K562 (cell line): ENCODE results near the gene BNC1. TPM values are rescaled to one million over a fixed set of nuclear protein-coding genes. Genes with fewer than 3 reads are reported as not detected.

ENCODE experiments used
- ATAC-seq: fragments of 200-7000 bp; cut with Tn5 transposase; 3 replicates; pipeline ENCODE4 v1.9.1; 2020; ENCODE audit warnings: moderate library complexity
- BruUV-seq: library from RNA; stranded (reverse); fragments of 400-500 nt; replicated peaks from 2 replicates; lab custom pipeline; 2021; lab: Mats Ljungman, UMichigan
- CTCF ChIA-PET: fragments of 300-600 bp; formaldehyde crosslinking; extraction: SDS; loops from one replicate; lab custom pipeline; 2021; ENCODE audit warnings: low intra/inter-chr PET ratio; lab: Yijun Ruan, JAX
- POLR2A ChIA-PET: fragments of 300-600, 350-650 bp; sonication (Branson Sonifier 250); formaldehyde crosslinking; extraction: SDS; loops from one replicate; lab custom pipeline; 2021; ENCODE audit warnings: antibody characterized with exemption, inconsistent platforms; lab: Yijun Ruan, JAX
- DNase-seq, 4 experiments: peaks; one replicate each; pipeline versions ENCODE4 v3.0.0 to v3.0.0-alpha.2; 2011 to 2018; ENCODE audit warnings: low spot score in 3 of 4, mixed read lengths in 3 of 4; ENCODE audit errors: extremely low read depth in 1 of 4
- FAIRE-seq: peaks from 2 replicates; lab custom pipeline; 2011; peaks lifted over from hg19 to GRCh38; lab: Jason Lieb, UNC
- H2AFZ ChIP-seq: 2 replicates; pipeline ENCODE4 v1.6.0; 2011; ENCODE audit warnings: low read depth, low read length, control low read depth, inconsistent platforms
- H3K27ac ChIP-seq: fragments of 200-600 bp; 3 replicates; pipeline ENCODE4 v1.8.0; 2011; ENCODE audit warnings: low read depth, mild to moderate bottlenecking, control low read depth, inconsistent platforms, low read length, moderate library complexity, mixed read lengths; ENCODE audit errors: extremely low read depth
- H3K27me3 ChIP-seq, 2 experiments: fragments of 300-600 bp in 1 of 2; 2 replicates in 1 of 2; 3 replicates in 1 of 2; pipeline versions ENCODE4 v1.6.0 to v1.8.0; 2011; ENCODE audit warnings: inconsistent platforms in 2 of 2, low read length in 2 of 2, mild to moderate bottlenecking in 1 of 2, mixed read lengths in 1 of 2, moderate library complexity in 1 of 2; ENCODE audit not compliant: control insufficient read depth in 2 of 2, insufficient read depth in 2 of 2
- H3K36me3 ChIP-seq: fragments of 300-600 bp; 3 replicates; pipeline ENCODE4 v1.8.0; 2011; ENCODE audit warnings: mild to moderate bottlenecking, low read length, inconsistent platforms; ENCODE audit not compliant: control insufficient read depth, insufficient read depth
- H3K4me1 ChIP-seq, 2 experiments: fragments of 200-600 bp in 1 of 2; replicated peaks in 1 of 2; 2 replicates in 1 of 2; 3 replicates in 1 of 2; pipeline versions ENCODE4 v1.5.1 to v1.8.0; 2011; ENCODE audit warnings: inconsistent platforms in 2 of 2, low read length in 2 of 2, mild to moderate bottlenecking in 1 of 2, mixed read lengths in 1 of 2, moderate library complexity in 1 of 2; ENCODE audit not compliant: control insufficient read depth in 2 of 2, insufficient read depth in 2 of 2
- H3K4me2 ChIP-seq: 2 replicates; pipeline ENCODE4 v1.6.1; 2011; ENCODE audit warnings: low read length, control low read depth, inconsistent platforms, mixed read lengths; ENCODE audit not compliant: insufficient read depth
- H3K4me3 ChIP-seq: fragments of 200-600 bp; sonication (generic), shearing (Covaris generic); 2 replicates; pipeline ENCODE4 v1.5.1; 2016; ENCODE audit warnings: control low read depth, inconsistent platforms
- H3K79me2 ChIP-seq: fragments of 200-600 bp; 3 replicates; pipeline ENCODE4 v1.8.0; 2011; ENCODE audit warnings: low read length, inconsistent platforms; ENCODE audit not compliant: control insufficient read depth, insufficient read depth
- H3K9ac ChIP-seq, 2 experiments: 2 replicates each; pipeline versions ENCODE4 v1.6.0 to v1.6.1; 2011; ENCODE audit warnings: low read depth in 2 of 2, low read length in 2 of 2, control low read depth in 1 of 2, inconsistent platforms in 1 of 2, mild to moderate bottlenecking in 1 of 2, mixed read lengths in 1 of 2; ENCODE audit not compliant: insufficient read depth in 1 of 2
- H3K9me1 ChIP-seq: one replicate; pipeline ENCODE4 v1.6.0; 2011; ENCODE audit warnings: inconsistent platforms, mild to moderate bottlenecking, low read length, moderate library complexity; ENCODE audit not compliant: control insufficient read depth, insufficient read depth
- H3K9me3 ChIP-seq: replicated peaks from 2 replicates; pipeline ENCODE4 v1.5.1; 2011; ENCODE audit warnings: low read depth, low read length, inconsistent platforms; ENCODE audit not compliant: control insufficient read depth, insufficient read depth
- H4K20me1 ChIP-seq: replicated peaks from 2 replicates; pipeline ENCODE4 v1.6.1; 2011; ENCODE audit warnings: low read length, inconsistent platforms, mixed read lengths; ENCODE audit not compliant: control insufficient read depth, insufficient read depth
- BCL6 ChIP-seq: fragments of 250-450 bp; sonication (Bioruptor Pico); IDR thresholded peaks from 2 replicates; pipeline ENCODE4 v1.4.0; 2020
- BDP1 ChIP-seq: IDR thresholded peaks from 3 replicates; pipeline ENCODE4 v1.6.1; 2011; ENCODE audit not compliant: insufficient read length, insufficient read depth
- CBFA2T3 ChIP-seq: fragments of 450-650 bp; IDR thresholded peaks from 2 replicates; pipeline ENCODE4 v1.6.1; 2017
- CLOCK ChIP-seq: fragments of 250-450 bp; sonication (Bioruptor Pico); IDR thresholded peaks from 2 replicates; pipeline ENCODE4 v1.4.0; 2020; ENCODE audit warnings: mild to moderate bottlenecking, moderate library complexity, borderline replicate concordance
- CREB1 ChIP-seq, 2 experiments: sonication (generic) in 1 of 2; formaldehyde crosslinking in 1 of 2; IDR thresholded peaks; 2 replicates each; pipeline versions ENCODE4 v1.6.1 to v1.8.0; 2012 to 2022; ENCODE audit warnings: inconsistent platforms in 1 of 2, mild to moderate bottlenecking in 1 of 2, missing genetic modification reagents in 1 of 2, moderate library complexity in 1 of 2
- FOS ChIP-seq: IDR thresholded peaks from 3 replicates; pipeline ENCODE4 v1.6.1; 2011; ENCODE audit not compliant: insufficient read length; ENCODE audit errors: extremely low read depth
- GTF2F1 ChIP-seq: IDR thresholded peaks from 2 replicates; pipeline ENCODE4 v1.6.1; 2011; ENCODE audit warnings: low read depth, low read length, improper control_type of control experiment
- HNRNPH1 ChIP-seq: fragments of 200-400 bp; formaldehyde crosslinking; optimal IDR thresholded peaks from 2 replicates; pipeline ENCODE3; 2017; ENCODE audit warnings: low read depth, mild to moderate bottlenecking, low read length, moderate library complexity
- ILK ChIP-seq: fragments of 450-650 bp; IDR thresholded peaks from 2 replicates; pipeline ENCODE4 v1.6.1; 2016; ENCODE audit warnings: missing genetic modification characterization, low read depth, mild to moderate bottlenecking, missing compliant biosample characterization, moderate library complexity, borderline replicate concordance
- JUND ChIP-seq, 2 experiments: IDR thresholded peaks; 2 replicates in 1 of 2; 3 replicates in 1 of 2; pipeline ENCODE4 v1.6.1; 2011; ENCODE audit warnings: borderline replicate concordance in 2 of 2, low read depth in 2 of 2, low read length in 2 of 2, improper control_type of control experiment in 1 of 2, missing biosample characterization in 1 of 2, missing genetic modification characterization in 1 of 2, missing genetic modification reagents in 1 of 2
- KLF16 ChIP-seq: IDR thresholded peaks from 2 replicates; pipeline ENCODE4 v1.6.1; 2016; ENCODE audit warnings: antibody characterized with exemption
- LARP7 ChIP-seq: fragments of 450-650 bp; IDR thresholded peaks from 2 replicates; pipeline ENCODE4 v1.6.1; 2016
- SNRNP70 ChIP-seq: fragments of 200-400 bp; formaldehyde crosslinking; optimal IDR thresholded peaks from 2 replicates; pipeline ENCODE3; 2017; ENCODE audit warnings: low read depth, low read length
- THAP7 ChIP-seq: fragments of 250-450 bp; sonication (Bioruptor Pico); IDR thresholded peaks from 2 replicates; pipeline ENCODE4 v1.5.0; 2021
- ZBTB5 ChIP-seq: fragments of 450-650 bp; IDR thresholded peaks from 2 replicates; pipeline ENCODE4 v1.6.1; 2017; ENCODE audit warnings: antibody characterized with exemption
- ZC3H4 ChIP-seq: sonication (generic); formaldehyde crosslinking; IDR thresholded peaks from 2 replicates; pipeline ENCODE4 v1.9.0; 2021; ENCODE audit warnings: missing genetic modification reagents, borderline replicate concordance
- ZNF311 ChIP-seq: fragments of 250-450 bp; sonication (Bioruptor Pico); IDR thresholded peaks from 2 replicates; pipeline ENCODE4 v1.4.0; 2020; ENCODE audit warnings: mild to moderate bottlenecking, moderate library complexity
- WGBS: fragments of 100-300 bp; shearing (Covaris generic); methylation state at CpG from one replicate; pipeline ENCODE4 v1.1.6; 2016; ENCODE audit warnings: low coverage, mixed read lengths; ENCODE audit not compliant: insufficient coverage; ENCODE audit errors: missing lambda C conversion rate; 5-methylcytosine and 5-hydroxymethylcytosine counted together
- in situ Hi-C: fragments of 300-500 bp; cut with MboI; formaldehyde crosslinking; loops from 4 replicates; pipeline ENCODE4 v1.15.0; 2018; ENCODE audit warnings: inconsistent platforms, mixed read lengths
- intact Hi-C: fragments of 100-400 bp; cut with micrococcal nuclease; formaldehyde crosslinking; loops from 2 replicates; pipeline ENCODE4 v1.14.2; 2022
- polyA plus RNA-seq, 8 experiments: library from polyadenylated mRNA; depleted of rRNA in 4 of 8; stranded (reverse) in 5 of 8; unstranded in 3 of 8; fragments of >200 nt; fragmentation: Nextera tagmentation in 2 of 8; fragmentation: Illumina TruSeq in 1 of 8; extraction: Ambion mirVana in 2 of 8; extraction: Trizol in 1 of 8; gene quantifications; 2 replicates each; pipeline versions ENCODE4 v1.2.1 to v1.2.3, GENCODE V29; 2011 to 2014; ENCODE audit warnings: inconsistent platforms in 1 of 8, missing spikeins in 1 of 8
- total RNA-seq, 7 experiments: library from RNA; depleted of rRNA in 6 of 7; stranded (reverse); fragments of >200 nt in 6 of 7; fragmentation: Illumina TruSeq in 2 of 7; extraction: Trizol in 2 of 7; gene quantifications; 2 replicates each; pipeline versions ENCODE4 v1.2.1 to v1.2.3, GENCODE V29; 2011 to 2021; ENCODE audit warnings: low replicate concordance in 1 of 7

The BNC1 gene
- total and polyA plus RNA-seq, 9 of the 15 experiments (the other 6 are each of a cell fraction or from before 2014, with no cell fraction given), result not detected

GRCh38 chr15:83290236-83290635 is 5.8 kb upstream of the BNC1 start:
- DNase-seq (peak in 3 of 4 experiments; percentile 16 to 27 (median 24)), FAIRE-seq (no peak), ATAC-seq (0 out of 3 replicates have a peak, but pooled peaks have one; percentile 49)
- Histone ChIP-seq H3K9me1 (no peaks in the 10 kb centered on the region), H3K79me2 (no peaks in the 10 kb centered on the region), H2AFZ (no peak overlapping the region), H3K36me3 (no peaks in the 10 kb centered on the region), H3K27ac (no peak overlapping the region), H3K4me1 (no peaks in the 10 kb centered on the region), H3K9me3 (no peaks in the 10 kb centered on the region), H3K9ac (no peak overlapping the region), H3K4me3 (no peak overlapping the region), H4K20me1 (no peaks in the 10 kb centered on the region), H3K4me2 (no peak overlapping the region), H3K27me3 (peaks cover 0 to 9% of the 10 kb centered on the region in 2 experiments; a peak in 2 of 5 replicates)
- in situ Hi-C loops (no loop called here), intact Hi-C loops (no loop called here)
- CTCF ChIA-PET, result no interaction called here
- 5% methylated on average over 4 of the region's 4 CpGs for WGBS
- no TSS peak for BruUV-seq
- POLR2A ChIA-PET, result interaction anchor here (0.6 to 1.0 kb wide), 2 partner anchors 11 to 22 kb away, joined by 3 to 4 read pairs; no protein-coding TSS in a partner anchor
- TF ChIP-seq ZBTB5, result no peak
- no peak for TF ChIP-seq HNRNPH1
- no peak for TF ChIP-seq BCL6 (CRISPR knock-in tag)
- no peak for TF ChIP-seq JUND (IDR thresholded peaks at IDR 0.05; ENCODE audit: borderline replicate concordance, low read depth, low read length)
- TF ChIP-seq JUND (tag; IDR thresholded peaks at IDR 0.05; ENCODE audit: borderline replicate concordance, low read depth, low read length), result no peak
- TF ChIP-seq BDP1, result no peak
- no peak for TF ChIP-seq LARP7
- TF ChIP-seq CREB1 (IDR thresholded peaks at IDR 0.05), result no peak
- no peak for TF ChIP-seq CREB1 (CRISPR knock-in tag; IDR thresholded peaks at IDR 0.05)
- no peak for TF ChIP-seq ZNF311 (CRISPR knock-in tag)
- TF ChIP-seq FOS, result no peak
- TF ChIP-seq KLF16, result no peak
- no peak for TF ChIP-seq ZC3H4 (CRISPR knock-in tag)
- TF ChIP-seq GTF2F1, result no peak
- TF ChIP-seq CBFA2T3, result no peak
- no peak for TF ChIP-seq CLOCK
- no peak for TF ChIP-seq ILK (tag)
- TF ChIP-seq THAP7 (CRISPR knock-in tag), result no peak
- TF ChIP-seq SNRNP70, result no peak
